NCI-H1092 treated with DMSO at 0.1 percent for 48 hours (cell line): Measurements from ENCODE around the gene RHBDD2.

Source experiments
- DNase-seq: peaks from one replicate; lab custom pipeline; 2025; lab: John Stamatoyannopoulos, UW

RHBDD2 gene

DNA sequence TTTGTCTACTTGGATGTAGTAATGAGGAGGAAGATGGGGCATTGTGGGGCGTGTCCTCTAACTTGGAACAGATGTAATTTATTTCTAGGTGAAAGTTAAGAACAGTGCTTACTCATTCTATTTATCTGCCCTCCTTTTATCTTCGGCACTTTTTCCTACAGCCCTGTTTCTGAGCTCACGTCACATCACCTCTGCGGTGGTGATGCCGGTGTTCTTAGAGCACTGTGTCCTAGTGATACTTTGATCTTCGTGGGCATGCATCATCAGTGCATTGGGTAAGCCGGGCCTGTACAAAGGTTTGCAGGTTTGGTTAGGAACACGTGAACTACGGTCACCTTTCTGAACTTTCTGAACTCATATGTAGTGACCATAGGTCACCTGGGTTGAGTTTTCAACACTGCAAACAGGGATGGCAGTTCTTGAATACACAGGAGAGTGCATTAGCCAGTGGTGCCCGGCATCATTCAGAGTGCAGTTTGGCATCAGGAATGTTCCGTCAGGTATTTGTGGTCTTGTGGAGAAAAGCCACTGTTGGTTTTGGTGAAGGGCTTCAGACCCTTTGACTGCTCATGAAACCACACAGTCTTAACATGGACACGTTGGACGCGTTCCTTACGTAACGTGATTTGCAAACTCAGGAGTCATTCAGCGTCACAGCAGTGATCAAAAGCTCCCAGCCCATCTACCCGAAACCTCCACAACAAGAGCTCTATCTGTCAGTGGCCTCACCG, 41.8 kb downstream of the RHBDD2 start:
- no peak for DNase-seq

DNA sequence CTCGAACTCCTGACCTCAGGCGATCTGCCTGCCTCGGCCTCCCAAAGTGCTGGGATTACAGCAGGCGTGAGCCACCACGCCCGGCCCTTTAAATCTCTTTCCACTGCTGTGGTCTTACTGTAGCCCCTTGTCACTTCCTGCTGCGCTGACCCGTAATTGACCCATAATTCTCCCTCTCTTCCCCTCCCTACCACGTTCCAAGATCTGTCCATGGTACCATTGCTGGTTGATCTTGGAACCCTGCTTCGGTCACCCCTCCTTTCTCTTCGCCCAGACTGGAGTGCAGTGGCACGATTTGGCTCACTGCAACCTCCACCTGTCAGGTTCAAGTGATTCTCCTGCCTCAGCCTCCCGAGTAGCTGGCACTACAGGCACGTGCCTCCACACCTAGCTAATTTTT, 42.6 kb downstream of the RHBDD2 start:
- DNase-seq = no peak

DNA sequence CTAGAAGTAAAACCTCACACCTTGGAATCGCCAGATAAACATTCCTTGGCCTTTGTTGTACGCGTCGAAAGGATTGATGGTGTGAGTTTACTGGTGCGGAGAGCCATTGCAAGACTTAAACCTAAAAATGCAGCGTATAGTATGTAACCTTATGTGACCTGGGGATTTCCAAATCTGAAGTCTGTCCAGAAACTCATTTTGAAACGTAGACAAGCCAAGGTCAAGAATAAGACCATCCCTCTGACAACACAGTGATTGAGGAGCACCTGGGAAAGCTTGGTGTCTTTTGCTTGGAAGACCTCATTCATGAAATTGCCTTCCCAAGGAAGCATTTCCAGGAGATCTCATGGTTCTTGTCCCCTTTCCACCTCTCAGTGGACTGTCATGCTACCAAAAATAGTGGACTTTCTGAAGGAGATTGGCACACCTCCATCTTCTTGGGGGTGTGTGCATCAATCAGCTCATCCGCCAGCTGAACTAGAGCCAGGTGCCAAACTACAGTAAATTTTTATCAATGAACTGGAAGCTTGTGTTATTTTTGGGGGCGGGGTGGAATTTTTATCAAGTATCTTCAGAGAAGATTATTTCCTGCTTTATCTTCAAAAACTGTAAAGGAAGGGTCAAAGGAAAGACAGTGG, 44.3 kb downstream of the RHBDD2 start:
- no peak for DNase-seq

GRCh38 chr7:75924256-75924655, 45.4 kb downstream of the RHBDD2 start:
- DNase-seq = no peak

DNA sequence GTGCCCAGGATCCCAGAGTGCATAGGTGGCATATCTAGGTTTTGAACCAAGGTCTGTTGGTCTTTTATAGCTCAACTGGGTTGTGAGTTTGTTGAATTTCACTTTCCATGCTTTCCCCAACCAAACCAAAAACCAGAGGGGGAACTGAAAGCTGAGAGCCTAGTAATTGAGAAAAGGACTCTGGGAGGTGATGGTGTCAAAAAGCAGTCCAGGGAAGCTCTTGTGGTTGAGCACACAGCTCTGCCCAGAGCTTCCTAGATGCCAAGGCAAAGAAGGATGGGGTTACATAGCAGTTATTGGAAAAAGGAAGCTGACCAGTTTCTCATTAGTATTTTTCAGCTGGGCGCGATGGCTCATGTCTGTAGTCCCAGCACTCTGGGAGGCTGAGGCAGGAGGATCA, 46.1 kb downstream of the RHBDD2 start:
- no peak for DNase-seq

GRCh38 chr7:75925717-75926435, 47.0 kb downstream of the RHBDD2 start:
- DNase-seq = no peak

GRCh38 chr7:75928568-75928914, 49.7 kb downstream of the RHBDD2 start:
- no peak for DNase-seq

DNA sequence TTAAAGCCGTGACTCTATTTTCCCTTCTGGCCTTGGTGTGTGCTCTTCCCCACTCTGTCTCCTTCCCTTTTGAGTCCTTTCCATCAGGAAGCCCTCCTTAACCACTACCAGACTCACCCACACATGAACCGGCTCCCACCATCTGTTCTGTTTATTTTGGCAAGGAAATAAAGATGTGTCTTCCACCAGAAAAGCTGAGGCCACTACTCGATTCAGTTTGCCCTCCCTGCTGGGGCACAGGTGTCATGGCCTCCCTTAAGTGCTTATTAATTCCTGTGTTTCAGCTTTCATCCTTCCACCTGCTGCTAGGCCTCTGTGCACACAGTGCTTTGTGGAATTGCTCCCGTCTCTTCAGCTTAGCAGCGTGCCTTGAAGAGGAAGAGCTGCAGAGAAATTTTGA, 52.8 kb downstream of the RHBDD2 start:
- DNase-seq = peak; percentile 100

DNA sequence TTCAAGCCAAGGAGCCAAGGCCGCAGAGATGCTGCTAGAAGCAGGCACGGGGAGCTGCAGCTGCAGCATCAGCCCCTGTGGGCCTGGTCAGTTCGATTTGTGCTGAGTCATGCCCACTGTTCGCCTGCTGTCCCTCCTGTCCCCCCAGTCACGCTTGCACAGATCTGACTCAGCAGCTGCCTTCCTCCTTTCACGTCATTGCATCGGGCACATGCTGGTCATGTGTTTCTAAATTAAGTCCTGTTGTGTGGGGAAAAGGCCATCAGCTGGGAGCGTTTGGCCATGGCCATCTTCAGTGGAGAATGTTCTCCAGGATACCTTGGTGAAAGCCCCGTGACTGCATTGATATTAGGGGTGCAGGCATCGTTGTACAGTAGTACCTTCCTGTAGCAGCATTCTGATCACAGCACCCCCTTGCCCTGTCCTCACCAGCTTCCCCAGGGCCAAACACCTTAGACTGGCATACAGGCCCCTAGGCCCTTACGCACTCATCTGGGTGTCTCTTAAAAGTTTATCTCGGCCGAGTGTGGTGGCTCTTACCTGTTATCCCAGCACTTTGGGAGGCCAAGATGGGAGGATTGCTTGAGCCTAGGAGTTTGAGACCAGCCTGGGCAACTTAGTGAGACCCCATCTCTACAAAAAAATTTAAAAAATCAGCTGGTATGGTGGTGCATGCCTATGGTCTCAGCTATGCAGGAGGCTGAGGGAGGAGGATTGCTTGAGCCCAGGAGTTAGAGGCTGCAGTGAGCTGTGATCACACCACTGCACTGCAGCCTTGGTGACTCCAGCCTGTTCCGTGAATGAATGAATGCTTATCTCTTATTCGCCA, 59.3 kb downstream of the RHBDD2 start:
- no peak for DNase-seq
